Gastrocnemius medialis (tissue), 4 donors: ENCODE results near the gene MEDAG. TPM values are rescaled to one million over a fixed set of nuclear protein-coding genes. Genes with fewer than 3 reads are reported as not detected.

ENCODE experiments used
- ATAC-seq, 2 donors: fragments of 150-250 bp; one replicate each; pipeline ENCODE4 v1.9.1; 2016
- DNase-seq, 2 donors: peaks; one replicate each; pipeline ENCODE4 v3.0.0-alpha.2; 2019
- H3K27ac ChIP-seq, 4 donors: fragments of 200-600 bp; sonication (generic); 1 replicate in 1 of 4; 2 replicates in 3 of 4; pipeline ENCODE4 v1.5.1; 2016 to 2018; ENCODE audit warnings: mild to moderate bottlenecking in 2 of 4, moderate library complexity in 1 of 4
- H3K27me3 ChIP-seq, 3 donors: fragments of 200-600 bp; sonication (generic) in 2 of 3; 1 replicate in 1 of 3; 2 replicates in 2 of 3; pipeline versions ENCODE4 v1.5.1 to v1.6.0; 2016 to 2019; ENCODE audit warnings: mild to moderate bottlenecking in 1 of 3, moderate library complexity in 1 of 3
- H3K36me3 ChIP-seq, 2 donors: fragments of 200-600 bp; sonication (generic) in 1 of 2; one replicate each; pipeline ENCODE4 v1.5.1; 2017 to 2018
- H3K4me1 ChIP-seq, 2 donors: fragments of 200-600 bp; sonication (generic) in 1 of 2; one replicate each; pipeline ENCODE4 v1.5.1; 2016 to 2017; ENCODE audit warnings: mild to moderate bottlenecking in 2 of 2
- H3K4me3 ChIP-seq, 4 donors: fragments of 200-600 bp; sonication (generic) in 3 of 4; 1 replicate in 1 of 4; 2 replicates in 3 of 4; pipeline ENCODE4 v1.5.1; 2016 to 2019; ENCODE audit warnings: mild to moderate bottlenecking in 2 of 4
- H3K9me3 ChIP-seq, 3 donors: fragments of 200-600 bp; sonication (generic) in 2 of 3; 1 replicate in 1 of 3; 2 replicates in 2 of 3; pipeline ENCODE4 v1.5.1; 2016 to 2019
- CTCF ChIP-seq, 5 experiments: fragments of 450-650 bp in 3 of 5; fragments of 200-600 bp in 2 of 5; sonication (generic) in 2 of 5; IDR thresholded peaks in 4 of 5; conservative IDR thresholded peaks in 1 of 5; 1 replicate in 4 of 5; 2 replicates in 1 of 5; pipeline ENCODE4 v1.5.1; 2016 to 2019; ENCODE audit warnings: antibody characterized with exemption in 5 of 5, mild to moderate bottlenecking in 3 of 5, moderate library complexity in 3 of 5
- POLR2A ChIP-seq, 2 donors: fragments of 450-650 bp; IDR thresholded peaks; one replicate each; pipeline ENCODE4 v1.6.1; 2017; ENCODE audit warnings: antibody characterized with exemption in 2 of 2, mild to moderate bottlenecking in 2 of 2, moderate library complexity in 2 of 2
- in situ Hi-C, 4 donors: fragments of 200-750 bp; cut with MboI; loops; one replicate each; pipeline versions ENCODE4 v1.15.0 to v1.8.0; 2017; ENCODE audit warnings: low sequenced_read_pairs in 4 of 4
- intact Hi-C: fragments of 100-400 bp; cut with DNase I; formaldehyde crosslinking; loops from one replicate; pipeline ENCODE4 v1.15.1; 2023; ENCODE audit warnings: low total_unique reads
- total RNA-seq, 4 donors: library from RNA; depleted of rRNA; stranded (reverse); fragments of >200 nt; gene quantifications; one replicate each; pipeline versions ENCODE4 v1.1.0 to v1.2.3, GENCODE V29; 2016

The MEDAG gene
- total RNA-seq, 4 donors from 2014 or later: 12.8 to 37.7 (median 23.3) TPM

DNA sequence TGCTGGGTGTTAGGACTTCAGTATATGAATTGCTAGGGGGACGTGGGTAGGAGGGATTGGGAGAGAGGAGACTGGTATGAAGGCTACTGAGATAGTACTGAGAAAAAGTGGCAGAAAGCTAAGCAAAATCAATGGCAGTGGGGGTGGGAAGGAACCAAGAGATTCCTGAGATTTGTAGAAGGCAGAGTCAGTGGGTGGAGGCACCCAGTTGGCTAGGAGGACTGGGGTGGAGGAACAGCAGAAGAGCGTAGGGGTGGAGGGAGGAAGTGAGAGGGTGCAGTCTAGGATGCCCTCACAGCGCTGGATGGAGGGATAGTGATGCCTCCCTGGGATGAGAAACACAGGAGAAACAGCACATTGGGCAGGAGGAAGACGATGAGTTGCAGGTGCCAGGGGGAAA, 5.6 kb upstream of the MEDAG start:
- in situ Hi-C loops: no loop called here
- Histone ChIP-seq H3K9me3 (no peaks in the 10 kb centered on the region), H3K4me1 (peaks cover 0 to 3% of the 10 kb centered on the region in 2 donors), H3K4me3 (no peak overlapping the region), H3K27ac (no peak overlapping the region), H3K36me3 (no peaks in the 10 kb centered on the region), H3K27me3 (peaks cover 6 to 16% (median 12%) of the 10 kb centered on the region in 3 donors)
- DNase-seq (no peak), ATAC-seq (no peak)
- TF ChIP-seq CTCF (IDR thresholded peaks at IDR 0.05 in 4 of 5, conservative IDR thresholded peaks at IDR 0.05 in 1 of 5) (no peak), POLR2A (IDR thresholded peaks at IDR 0.05) (no peak)
- intact Hi-C loops: no loop called here

DNA sequence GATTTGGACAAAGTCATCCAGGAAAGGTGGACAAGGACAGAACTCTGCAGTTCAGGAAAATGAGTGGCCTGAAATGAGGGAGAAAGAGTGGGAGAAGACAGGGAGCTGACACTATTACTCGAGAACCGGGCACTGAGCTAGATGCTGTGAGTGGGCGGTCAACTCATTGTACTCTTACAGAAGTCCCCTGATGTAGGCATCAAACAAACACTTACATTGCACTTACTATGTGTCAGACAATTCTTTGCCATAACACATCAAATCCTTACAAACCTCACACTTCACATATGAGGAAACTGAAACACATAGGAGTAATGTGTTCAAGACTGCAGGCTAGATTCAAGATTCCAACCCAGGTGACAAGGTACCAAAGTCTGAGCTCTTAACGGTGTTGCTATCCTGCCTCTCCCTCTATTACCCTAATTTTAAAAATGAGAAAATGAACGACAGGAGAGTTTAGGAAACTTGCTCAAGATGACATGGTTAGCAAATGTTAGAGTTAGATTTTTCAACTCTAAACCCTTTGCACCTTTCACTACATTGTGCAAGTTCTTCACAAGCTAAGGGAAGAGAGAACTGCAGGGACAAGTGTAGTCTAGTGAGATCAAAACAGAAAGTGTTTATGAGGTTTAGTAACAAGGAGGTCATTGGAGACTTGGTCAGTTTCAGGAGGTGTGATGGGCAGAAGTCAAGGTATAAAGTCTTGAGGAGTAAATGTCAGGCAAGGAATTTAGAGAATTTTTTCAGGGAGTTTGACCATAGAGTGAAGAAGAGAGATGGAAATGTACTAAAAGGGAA, 4.9 kb upstream of the MEDAG start:
- no peaks in the 10 kb centered on the region for H3K36me3 ChIP-seq
- ATAC-seq (no peak), DNase-seq (no peak)
- H3K27ac ChIP-seq: no peak overlapping the region
- H3K9me3 ChIP-seq: no peaks in the 10 kb centered on the region
- no peak overlapping the region for H3K4me3 ChIP-seq
- in situ Hi-C loops: no loop called here
- intact Hi-C loops: no loop called here
- peaks cover 11 to 19% (median 18%) of the 10 kb centered on the region in 3 donors for H3K27me3 ChIP-seq
- peaks cover 0 to 4% of the 10 kb centered on the region in 2 donors for H3K4me1 ChIP-seq
- TF ChIP-seq POLR2A (IDR thresholded peaks at IDR 0.05): no peak
- no peak for TF ChIP-seq CTCF (IDR thresholded peaks at IDR 0.05 in 4 of 5, conservative IDR thresholded peaks at IDR 0.05 in 1 of 5)

DNA sequence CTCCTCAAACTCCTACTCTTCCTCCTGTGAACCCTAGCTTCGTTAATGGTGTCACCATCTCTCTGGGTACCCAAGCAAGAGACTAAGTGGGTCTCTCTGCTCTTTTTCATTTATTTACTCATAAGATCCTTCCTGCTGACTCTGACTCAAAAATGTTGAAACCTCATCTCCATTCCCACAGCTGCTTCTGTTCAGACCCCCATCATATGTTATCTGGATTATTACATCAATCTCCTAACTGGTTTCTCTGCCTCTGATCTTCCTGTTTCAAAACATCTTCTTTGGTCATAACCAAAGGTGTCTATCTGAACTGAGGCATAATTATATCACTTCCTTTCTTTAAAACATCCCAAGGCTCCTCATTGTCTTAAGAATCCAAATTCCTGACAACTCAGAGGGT, 2.0 kb upstream of the MEDAG start:
- Histone ChIP-seq H3K27ac (no peak overlapping the region), H3K27me3 (peaks cover 11 to 27% (median 18%) of the 10 kb centered on the region in 3 donors), H3K4me3 (no peak overlapping the region), H3K36me3 (no peaks in the 10 kb centered on the region), H3K4me1 (peaks cover 0 to 4% of the 10 kb centered on the region in 2 donors), H3K9me3 (no peaks in the 10 kb centered on the region)
- in situ Hi-C loops (no loop called here), intact Hi-C loops (no loop called here)
- ATAC-seq (no peak), DNase-seq (no peak)
- TF ChIP-seq CTCF (IDR thresholded peaks at IDR 0.05 in 4 of 5, conservative IDR thresholded peaks at IDR 0.05 in 1 of 5) (no peak), POLR2A (IDR thresholded peaks at IDR 0.05) (no peak)

DNA sequence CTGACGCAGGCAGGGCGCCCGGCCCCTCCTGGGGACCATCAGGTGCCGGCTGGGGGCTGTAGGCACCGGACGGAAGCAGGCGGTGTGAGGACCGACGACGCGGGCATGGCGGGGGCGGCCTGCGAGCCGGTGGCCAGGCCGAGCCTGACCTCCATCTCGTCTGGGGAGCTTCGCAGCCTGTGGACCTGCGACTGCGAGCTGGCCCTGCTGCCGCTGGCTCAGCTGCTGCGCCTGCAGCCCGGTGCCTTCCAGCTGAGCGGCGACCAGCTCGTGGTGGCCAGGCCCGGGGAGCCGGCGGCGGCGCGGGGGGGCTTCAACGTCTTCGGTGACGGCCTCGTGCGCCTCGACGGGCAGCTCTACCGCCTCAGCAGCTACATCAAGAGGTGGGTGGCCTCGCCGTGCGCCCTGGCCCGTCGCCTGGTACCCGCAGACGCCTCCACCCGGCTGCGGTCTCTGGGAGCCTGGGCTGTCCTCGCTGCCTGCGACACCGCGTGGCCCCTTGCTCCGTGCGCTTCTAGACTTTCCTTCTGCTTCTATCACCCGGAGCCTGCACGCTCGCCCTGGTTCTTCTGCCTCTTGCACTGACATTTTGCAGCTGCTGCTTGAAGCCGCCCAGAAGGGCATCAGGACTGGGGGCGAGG, 460 bp downstream of the MEDAG start:
- H3K4me3 ChIP-seq: peak overlapping the region; percentile 46 to 56 (median 49)
- in situ Hi-C loops: no loop called here
- intact Hi-C loops: no loop called here
- peaks cover 11 to 27% (median 18%) of the 10 kb centered on the region in 3 donors for H3K27me3 ChIP-seq
- ATAC-seq (no peak), DNase-seq (no peak)
- TF ChIP-seq POLR2A (IDR thresholded peaks at IDR 0.05) (no peak), CTCF (IDR thresholded peaks at IDR 0.05 in 4 of 5, conservative IDR thresholded peaks at IDR 0.05 in 1 of 5) (no peak)
- peaks cover 0 to 4% of the 10 kb centered on the region in 2 donors for H3K4me1 ChIP-seq
- H3K27ac ChIP-seq: peak overlapping the region; percentile 53 to 74 (median 64)
- H3K36me3 ChIP-seq: no peaks in the 10 kb centered on the region
- no peaks in the 10 kb centered on the region for H3K9me3 ChIP-seq
